ENCODE results near the gene COG5. TPM values are rescaled to one million over a fixed set of nuclear protein-coding genes. Genes with fewer than 3 reads are reported as not detected.
"Not testable (repeated sequence)": the region's sequence is repeated elsewhere in the genome, so short reads cannot be mapped to it uniquely, and the experiment has no call there.

Gene COG5
- total RNA-seq, 2 experiments from 2014 or later: 34.1 to 35.5 TPM

- no peaks in the 10 kb centered on the region for H3K27me3 Mint-ChIP-seq
- intact Hi-C loops (cut with DNase I, micrococcal nuclease): no loop called here
- ATAC-seq (no peak), DNase-seq (no peak)
- H3K4me3 Mint-ChIP-seq: no peak overlapping the region
- peaks cover 6% of the 10 kb centered on the region for H3K36me3 Mint-ChIP-seq (ENCODE audit: low read depth)
- ChIA-PET POLR2A (no interaction called here), CTCF (no interaction called here)
- H3K4me1 Mint-ChIP-seq: no peaks in the 10 kb centered on the region
- no peaks in the 10 kb centered on the region for H3K9me3 Mint-ChIP-seq (ENCODE audit: low read depth)
- no peak overlapping the region for H3K27ac Mint-ChIP-seq
Observed at GRCh38 chr7:107237451-107237850, 326.3 kb downstream of the COG5 start.

GRCh38 chr7:107236862-107237261, 326.9 kb downstream of the COG5 start:
- ATAC-seq (no peak), DNase-seq (no peak)
- H3K4me3 Mint-ChIP-seq: no peak overlapping the region
- CTCF ChIA-PET: no interaction called here
- H3K4me1 Mint-ChIP-seq: no peaks in the 10 kb centered on the region
- POLR2A ChIA-PET: no interaction called here
- H3K36me3 Mint-ChIP-seq (ENCODE audit: low read depth): peaks cover 6% of the 10 kb centered on the region
- H3K27ac Mint-ChIP-seq: no peak overlapping the region
- intact Hi-C loops (cut with DNase I, micrococcal nuclease): no loop called here
- no peaks in the 10 kb centered on the region for H3K27me3 Mint-ChIP-seq
- no peaks in the 10 kb centered on the region for H3K9me3 Mint-ChIP-seq (ENCODE audit: low read depth)

DNA sequence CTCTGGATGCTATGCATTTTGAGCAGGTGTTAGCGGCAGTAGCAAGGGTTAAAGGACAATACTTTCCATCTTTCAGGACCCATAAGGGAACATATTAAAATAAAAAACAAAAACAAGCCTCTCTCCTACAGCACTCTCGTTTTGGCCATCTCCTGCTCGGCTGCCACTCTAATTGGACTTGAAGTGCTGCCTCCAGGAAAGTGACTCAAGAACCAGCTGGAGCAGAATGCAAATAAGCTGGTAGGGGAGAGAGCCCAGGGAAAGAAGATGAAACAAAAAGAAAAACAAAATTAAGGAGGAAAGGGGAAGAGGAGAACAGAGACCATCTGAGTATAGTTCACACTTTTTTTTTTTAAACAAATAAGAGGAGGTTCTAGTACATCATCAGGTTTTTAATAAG, 329.3 kb downstream of the COG5 start:
- Mint-ChIP-seq H3K36me3 (ENCODE audit: low read depth) (peaks cover 9% of the 10 kb centered on the region), H3K27ac (no peak overlapping the region), H3K4me3 (no peak overlapping the region), H3K9me3 (ENCODE audit: low read depth) (no peaks in the 10 kb centered on the region), H3K27me3 (no peaks in the 10 kb centered on the region), H3K4me1 (no peaks in the 10 kb centered on the region)
- DNase-seq: no peak
- intact Hi-C loops (cut with DNase I, micrococcal nuclease): no loop called here
- CTCF ChIA-PET: no interaction called here
- POLR2A ChIA-PET: no interaction called here
- ATAC-seq: no peak

DNA sequence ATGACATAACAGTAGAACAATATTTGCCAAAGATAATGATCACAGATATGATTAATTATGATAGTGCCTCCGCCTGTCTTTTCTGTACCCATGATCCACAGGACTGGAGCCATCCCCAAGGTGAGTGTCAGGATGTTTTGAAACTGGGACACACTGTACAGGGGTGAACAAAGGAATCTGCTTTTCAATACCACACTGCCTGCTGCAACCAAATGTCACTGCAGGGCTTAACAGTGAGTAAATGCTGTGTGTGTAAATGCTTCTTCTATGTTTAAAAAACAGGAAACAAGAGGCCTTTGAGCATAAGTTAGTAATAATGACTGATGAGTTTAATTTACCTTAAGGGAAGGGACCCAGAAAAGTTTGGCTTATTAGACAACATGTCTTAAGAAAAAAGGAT, 329.7 kb downstream of the COG5 start:
- ChIA-PET CTCF (no interaction called here), POLR2A (no interaction called here)
- Mint-ChIP-seq H3K36me3 (ENCODE audit: low read depth) (peaks cover 11% of the 10 kb centered on the region), H3K9me3 (ENCODE audit: low read depth) (no peaks in the 10 kb centered on the region), H3K4me3 (no peak overlapping the region), H3K4me1 (no peaks in the 10 kb centered on the region), H3K27ac (no peak overlapping the region), H3K27me3 (no peaks in the 10 kb centered on the region)
- no peak for DNase-seq
- ATAC-seq: no peak
- intact Hi-C loops (cut with DNase I, micrococcal nuclease): no loop called here

- CTCF ChIA-PET: no interaction called here
- Mint-ChIP-seq H3K4me1 (no peaks in the 10 kb centered on the region), H3K9me3 (ENCODE audit: low read depth) (no peaks in the 10 kb centered on the region), H3K27ac (no peak overlapping the region), H3K4me3 (no peak overlapping the region), H3K36me3 (ENCODE audit: low read depth) (peaks cover 12% of the 10 kb centered on the region), H3K27me3 (no peaks in the 10 kb centered on the region)
- POLR2A ChIA-PET: no interaction called here
- DNase-seq (no peak), ATAC-seq (no peak)
- intact Hi-C loops (cut with DNase I, micrococcal nuclease): no loop called here
Observed at GRCh38 chr7:107233174-107233573, 330.5 kb downstream of the COG5 start.

GRCh38 chr7:107232568-107233090, 331.1 kb downstream of the COG5 start:
- DNase-seq (no peak), ATAC-seq (no peak)
- H3K36me3 Mint-ChIP-seq (ENCODE audit: low read depth): peaks cover 12% of the 10 kb centered on the region
- ChIA-PET POLR2A (no interaction called here), CTCF (no interaction called here)
- no peak overlapping the region for H3K4me3 Mint-ChIP-seq
- no peaks in the 10 kb centered on the region for H3K4me1 Mint-ChIP-seq
- intact Hi-C loops (cut with DNase I, micrococcal nuclease): no loop called here
- no peaks in the 10 kb centered on the region for H3K9me3 Mint-ChIP-seq (ENCODE audit: low read depth)
- no peaks in the 10 kb centered on the region for H3K27me3 Mint-ChIP-seq
- no peak overlapping the region for H3K27ac Mint-ChIP-seq

DNA sequence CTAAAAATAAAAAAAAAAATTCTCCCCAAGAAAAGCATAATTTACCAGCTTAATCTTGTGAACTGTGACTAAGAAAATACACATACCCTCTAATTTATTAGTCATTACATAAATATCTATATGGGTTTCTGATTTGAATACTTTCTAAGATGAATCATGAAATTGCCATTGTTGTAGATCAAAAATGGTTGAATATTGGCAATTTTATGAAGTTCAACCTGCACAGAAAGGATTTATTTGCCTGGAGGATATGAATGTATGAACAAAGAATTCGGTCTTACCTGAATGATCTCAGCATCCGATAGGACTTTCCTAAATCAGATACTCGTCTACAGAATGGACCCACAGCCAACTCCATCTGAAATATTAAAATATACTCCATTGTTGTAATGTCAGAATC, 333.4 kb downstream of the COG5 start:
- ChIA-PET CTCF (no interaction called here), POLR2A (no interaction called here)
- DNase-seq (no peak), ATAC-seq (no peak)
- peaks cover 6% of the 10 kb centered on the region for H3K36me3 Mint-ChIP-seq (ENCODE audit: low read depth)
- H3K4me3 Mint-ChIP-seq: no peak overlapping the region
- no peaks in the 10 kb centered on the region for H3K27me3 Mint-ChIP-seq
- no peak overlapping the region for H3K27ac Mint-ChIP-seq
- no peaks in the 10 kb centered on the region for H3K4me1 Mint-ChIP-seq
- intact Hi-C loops (cut with DNase I, micrococcal nuclease): no loop called here
- no peaks in the 10 kb centered on the region for H3K9me3 Mint-ChIP-seq (ENCODE audit: low read depth)

- no peaks in the 10 kb centered on the region for H3K27me3 Mint-ChIP-seq
- ATAC-seq (no peak), DNase-seq (no peak)
- no peaks in the 10 kb centered on the region for H3K4me1 Mint-ChIP-seq
- no peaks in the 10 kb centered on the region for H3K9me3 Mint-ChIP-seq (ENCODE audit: low read depth)
- H3K27ac Mint-ChIP-seq: no peak overlapping the region
- intact Hi-C loops (cut with DNase I, micrococcal nuclease): no loop called here
- no peak overlapping the region for H3K4me3 Mint-ChIP-seq
- POLR2A ChIA-PET: interaction anchor here (0.6 kb wide), 1 partner anchor 25 kb away, joined by 3 read pairs; no protein-coding TSS in a partner anchor
- H3K36me3 Mint-ChIP-seq (ENCODE audit: low read depth): peaks cover 6% of the 10 kb centered on the region
- CTCF ChIA-PET: interaction anchor here (0.7 kb wide), 1 partner anchor 8 kb away, joined by 3 read pairs; no protein-coding TSS in a partner anchor
Observed at GRCh38 chr7:107228291-107228690, 335.4 kb downstream of the COG5 start.

DNA sequence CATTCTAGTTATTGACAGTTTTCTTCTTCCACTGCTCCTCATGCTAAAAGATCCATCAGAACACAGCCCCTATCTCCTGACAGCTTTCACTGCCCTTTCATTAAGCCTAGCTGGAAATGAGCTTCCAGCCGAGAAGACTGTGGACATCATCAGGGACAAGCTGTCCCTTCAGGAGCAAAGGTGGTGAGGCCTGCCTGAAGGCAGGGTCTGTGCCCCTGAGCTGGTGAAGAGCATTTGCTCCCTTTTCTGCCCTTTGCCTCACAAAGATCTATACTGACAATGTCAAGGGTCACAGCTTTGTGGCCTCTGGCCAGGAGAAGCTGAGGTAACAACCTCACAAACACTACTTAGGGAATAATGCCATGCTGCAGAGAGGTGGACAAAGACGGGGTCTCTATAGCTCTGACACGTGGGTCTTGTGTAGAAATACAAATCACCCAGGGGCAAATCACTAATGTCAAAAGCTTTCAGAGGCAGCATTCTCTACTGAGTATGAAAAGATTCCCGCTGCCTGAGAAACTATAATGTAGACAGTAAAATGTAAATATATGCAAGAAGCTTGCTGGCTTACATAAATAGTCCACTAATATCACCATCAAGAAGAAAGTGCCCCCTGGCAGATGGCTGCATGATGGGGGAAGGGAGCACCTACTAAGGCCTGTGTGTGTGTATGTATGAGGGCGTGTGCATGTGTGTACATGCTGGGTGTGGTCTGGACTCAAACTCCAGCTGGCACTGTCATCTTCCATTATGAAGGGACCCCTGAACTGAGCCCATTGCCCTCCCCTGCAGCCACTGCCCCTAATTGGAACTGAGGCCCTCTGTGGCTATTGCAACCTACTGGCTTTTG, 339.1 kb downstream of the COG5 start:
- DNase-seq (no peak), ATAC-seq (no peak)
- Mint-ChIP-seq H3K9me3 (ENCODE audit: low read depth) (no peaks in the 10 kb centered on the region), H3K36me3 (ENCODE audit: low read depth) (peaks cover 15% of the 10 kb centered on the region), H3K4me1 (no peaks in the 10 kb centered on the region), H3K4me3 (no peak overlapping the region), H3K27ac (no peak overlapping the region), H3K27me3 (no peaks in the 10 kb centered on the region)
- POLR2A ChIA-PET: no interaction called here
- CTCF ChIA-PET: interaction anchor here (1.0 kb wide), 1 partner anchor 10 kb away, joined by 3 read pairs; no protein-coding TSS in a partner anchor
- intact Hi-C loops (cut with DNase I, micrococcal nuclease): no loop called here

DNA sequence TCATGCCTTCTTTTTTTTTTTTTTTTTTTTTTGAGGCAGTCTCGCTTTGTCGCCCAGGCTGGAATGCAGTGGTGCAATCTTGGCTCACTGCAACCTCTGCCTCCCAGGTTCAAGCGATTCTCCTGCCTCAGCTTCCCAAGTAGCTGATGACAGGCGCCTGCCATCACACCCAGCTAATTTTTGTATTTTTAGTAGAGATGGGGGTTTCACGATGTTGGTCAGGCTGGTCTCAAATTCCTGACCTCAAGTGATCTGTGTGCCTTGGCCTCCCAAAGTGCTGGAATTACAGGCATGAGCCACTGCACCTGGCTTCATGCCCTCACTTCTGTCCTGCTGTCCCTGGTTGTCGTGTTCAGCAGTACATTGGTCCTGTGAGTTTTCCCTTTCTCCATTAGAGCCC, 342.9 kb downstream of the COG5 start:
- H3K4me1 Mint-ChIP-seq; H3K27me3 Mint-ChIP-seq; H3K27ac Mint-ChIP-seq; intact Hi-C loops (cut with DNase I, micrococcal nuclease); H3K9me3 Mint-ChIP-seq (ENCODE audit: low read depth); ATAC-seq; POLR2A ChIA-PET; DNase-seq; H3K4me3 Mint-ChIP-seq: not testable (repeated sequence)
- CTCF ChIA-PET: interaction anchor here (0.6 kb wide), 1 partner anchor 524 kb away, joined by 4 read pairs; no protein-coding TSS in a partner anchor
- peaks cover 24% of the 10 kb centered on the region for H3K36me3 Mint-ChIP-seq (ENCODE audit: low read depth)

DNA sequence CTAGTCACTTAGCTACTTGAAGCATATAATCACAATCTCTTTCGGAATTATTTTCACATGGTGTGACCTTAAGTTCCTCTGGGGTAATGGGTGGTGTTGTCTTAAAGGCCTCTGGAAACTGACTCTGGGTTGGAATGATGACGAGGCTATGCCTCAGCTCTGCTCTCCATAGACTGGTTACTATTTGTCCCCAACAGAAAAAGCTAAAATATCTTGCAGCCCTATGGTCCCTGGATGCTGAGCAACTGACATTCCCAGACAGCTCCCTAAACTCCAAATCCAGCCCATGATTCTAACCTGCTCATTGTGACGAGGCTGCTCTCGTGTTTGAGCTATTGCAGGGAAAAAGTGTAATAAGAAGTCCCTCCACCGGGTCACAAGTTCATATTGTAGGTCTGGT, 343.4 kb downstream of the COG5 start:
- intact Hi-C loops (cut with DNase I, micrococcal nuclease): no loop called here
- Mint-ChIP-seq H3K27ac (no peak overlapping the region), H3K27me3 (no peaks in the 10 kb centered on the region), H3K36me3 (ENCODE audit: low read depth) (peaks cover 25% of the 10 kb centered on the region), H3K4me1 (peaks cover 2% of the 10 kb centered on the region), H3K4me3 (no peak overlapping the region), H3K9me3 (ENCODE audit: low read depth) (peaks cover 10% of the 10 kb centered on the region)
- ATAC-seq (no peak), DNase-seq (no peak)
- ChIA-PET CTCF (interaction anchor here (0.6 kb wide), 1 partner anchor 524 kb away, joined by 4 read pairs; no protein-coding TSS in a partner anchor), POLR2A (no interaction called here)

DNA sequence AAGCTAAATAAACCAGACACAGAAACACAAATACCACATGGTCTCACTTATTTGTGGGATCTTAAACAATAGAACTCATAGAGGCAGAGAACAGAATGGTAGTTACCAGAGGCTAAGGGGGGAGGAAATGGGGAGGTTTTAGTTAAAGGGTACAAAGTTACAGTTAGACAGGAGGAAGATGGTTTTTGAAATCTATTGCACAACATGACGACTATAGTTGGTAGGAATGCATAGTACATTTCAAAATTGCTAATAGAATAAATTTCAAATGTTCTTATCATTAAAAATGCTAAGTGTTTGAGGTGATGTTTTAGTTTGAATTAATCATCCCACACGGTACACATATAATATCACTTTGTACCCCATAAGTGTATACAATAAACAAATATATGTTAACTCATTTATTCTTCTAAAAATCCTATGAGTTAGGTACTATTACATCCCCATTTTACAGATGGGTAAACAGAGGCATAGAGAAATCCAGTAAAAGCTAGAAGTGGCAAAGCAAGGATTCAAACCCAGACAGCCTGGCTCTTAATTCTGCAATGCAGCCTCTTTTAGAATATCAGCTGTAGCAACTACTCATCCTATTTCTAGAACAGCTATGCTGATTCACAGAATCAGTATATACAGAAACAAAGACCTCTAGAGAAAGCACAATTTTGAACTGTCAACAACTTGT, 344.0 kb downstream of the COG5 start:
- ATAC-seq: no peak
- ChIA-PET POLR2A (interaction anchor here (0.6 kb wide), 1 partner anchor 50 kb away, joined by 6 read pairs; no protein-coding TSS in a partner anchor), CTCF (no interaction called here)
- DNase-seq: no peak
- H3K4me3 Mint-ChIP-seq: no peak overlapping the region
- peaks cover 2% of the 10 kb centered on the region for H3K4me1 Mint-ChIP-seq
- H3K27me3 Mint-ChIP-seq: no peaks in the 10 kb centered on the region
- intact Hi-C loops (cut with DNase I, micrococcal nuclease): no loop called here
- H3K9me3 Mint-ChIP-seq (ENCODE audit: low read depth): peaks cover 12% of the 10 kb centered on the region
- peaks cover 29% of the 10 kb centered on the region for H3K36me3 Mint-ChIP-seq (ENCODE audit: low read depth)
- H3K27ac Mint-ChIP-seq: no peak overlapping the region
